HEK293 (cell line): ENCODE measurements around the gene DNAJC12.
A peak's percentile ranks its signal among the peaks of the same experiment; 100 is the strongest.

Experiments used
- CTCF ChIA-PET: fragments of 350-600 bp; formaldehyde crosslinking; extraction: SDS; loops from one replicate; lab custom pipeline; 2021; ENCODE audit warnings: antibody characterized with exemption; lab: Yijun Ruan, JAX
- POLR2A ChIA-PET: fragments of 300-600 bp; formaldehyde crosslinking; extraction: SDS; loops from one replicate; lab custom pipeline; 2020; ENCODE audit warnings: antibody characterized with exemption, inconsistent platforms; lab: Yijun Ruan, JAX
- H3K27ac ChIP-seq: fragments of 200-500 bp; sonication (Bioruptor generic); 2 replicates; pipeline ENCODE4 v1.5.1; 2014; ENCODE audit warnings: low read depth, low read length, control low read depth, inconsistent platforms; ENCODE audit errors: extremely low read depth
- H3K36me3 ChIP-seq, 2 experiments: fragments of 200-500 bp in 1 of 2; sonication (Bioruptor generic) in 1 of 2; 1 replicate in 1 of 2; 2 replicates in 1 of 2; pipeline ENCODE4 v1.5.1; 2014 to 2017; ENCODE audit warnings: inconsistent platforms in 2 of 2, low read length in 2 of 2; ENCODE audit not compliant: control insufficient read depth in 2 of 2, insufficient read depth in 1 of 2
- H3K4me1 ChIP-seq: fragments of 200-500 bp; sonication (Bioruptor generic); 2 replicates; pipeline ENCODE4 v1.5.1; 2014; ENCODE audit warnings: mild to moderate bottlenecking, low read length, inconsistent platforms; ENCODE audit not compliant: control insufficient read depth, insufficient read depth
- H3K4me3 ChIP-seq: 2 replicates; pipeline ENCODE4 v1.5.1; 2011; ENCODE audit warnings: low read depth, mild to moderate bottlenecking, control low read depth, low read length, moderate library complexity
- H3K9me3 ChIP-seq: fragments of 200-500 bp; sonication (Bioruptor generic); 2 replicates; pipeline ENCODE4 v1.5.1; 2014; ENCODE audit warnings: low read depth, low read length, inconsistent platforms; ENCODE audit not compliant: control insufficient read depth, insufficient read depth
- BCL6B ChIP-seq: fragments of 450-650 bp; formaldehyde crosslinking; IDR thresholded peaks from 2 replicates; pipeline ENCODE4 v1.5.1; 2017; ENCODE audit warnings: missing biosample characterization, missing genetic modification characterization
- CTCF ChIP-seq: fragments of 450-650 bp; formaldehyde crosslinking; IDR thresholded peaks from 2 replicates; pipeline ENCODE4 v1.5.1; 2016; ENCODE audit warnings: missing biosample characterization, missing genetic modification characterization
- KLF7 ChIP-seq: fragments of 450-650 bp; formaldehyde crosslinking; IDR thresholded peaks from 2 replicates; pipeline ENCODE4 v1.5.1; 2016; ENCODE audit warnings: missing biosample characterization, missing genetic modification characterization, borderline replicate concordance
- PBX3 ChIP-seq: sonication (generic); formaldehyde crosslinking; IDR thresholded peaks from 2 replicates; pipeline ENCODE4 v1.8.1; 2022; ENCODE audit warnings: mild to moderate bottlenecking, moderate library complexity, missing genetic modification reagents
- SCRT1 ChIP-seq: fragments of 450-650 bp; formaldehyde crosslinking; IDR thresholded peaks from 2 replicates; pipeline ENCODE4 v1.5.1; 2016; ENCODE audit warnings: missing biosample characterization, missing genetic modification characterization, borderline replicate concordance
- SP3 ChIP-seq: fragments of 450-650 bp; formaldehyde crosslinking; IDR thresholded peaks from 2 replicates; pipeline ENCODE4 v1.5.1; 2016; ENCODE audit warnings: missing biosample characterization, missing genetic modification characterization
- SP7 ChIP-seq: fragments of 450-650 bp; formaldehyde crosslinking; IDR thresholded peaks from 2 replicates; pipeline ENCODE4 v1.5.1; 2016; ENCODE audit warnings: missing biosample characterization, missing genetic modification characterization
- TSHZ1 ChIP-seq: fragments of 450-650 bp; formaldehyde crosslinking; IDR thresholded peaks from 2 replicates; pipeline ENCODE4 v1.5.1; 2016; ENCODE audit warnings: missing biosample characterization, missing genetic modification characterization, borderline replicate concordance
- ZBTB17 ChIP-seq: fragments of 450-650 bp; formaldehyde crosslinking; IDR thresholded peaks from 2 replicates; pipeline ENCODE4 v1.5.1; 2016; ENCODE audit warnings: missing biosample characterization, missing genetic modification characterization
- ZEB2 ChIP-seq: fragments of 450-650 bp; formaldehyde crosslinking; IDR thresholded peaks from 2 replicates; pipeline ENCODE4 v1.5.1; 2016; ENCODE audit warnings: missing biosample characterization, missing genetic modification characterization
- ZFP37 ChIP-seq: fragments of 450-650 bp; formaldehyde crosslinking; IDR thresholded peaks from 2 replicates; pipeline ENCODE4 v1.5.1; 2016; ENCODE audit warnings: missing biosample characterization, missing genetic modification characterization
- ZNF18 ChIP-seq: fragments of 450-650 bp; formaldehyde crosslinking; IDR thresholded peaks from 2 replicates; pipeline ENCODE4 v1.5.1; 2016; ENCODE audit warnings: missing biosample characterization, missing genetic modification characterization
- ZNF292 ChIP-seq: fragments of 450-650 bp; formaldehyde crosslinking; IDR thresholded peaks from 2 replicates; pipeline ENCODE4 v1.5.1; 2016; ENCODE audit warnings: low read depth, missing biosample characterization, missing genetic modification characterization, borderline replicate concordance
- ZNF350 ChIP-seq: fragments of 450-650 bp; formaldehyde crosslinking; IDR thresholded peaks from 2 replicates; pipeline ENCODE4 v1.5.0; 2017; ENCODE audit warnings: missing biosample characterization, mild to moderate bottlenecking, missing genetic modification characterization
- ZNF354C ChIP-seq: fragments of 450-650 bp; formaldehyde crosslinking; IDR thresholded peaks from 2 replicates; pipeline ENCODE4 v1.5.1; 2016; ENCODE audit warnings: missing biosample characterization, missing genetic modification characterization, low read depth, borderline replicate concordance
- ZNF513 ChIP-seq: fragments of 450-650 bp; IDR thresholded peaks from 2 replicates; pipeline ENCODE4 v1.5.1; 2018; ENCODE audit warnings: missing biosample characterization, missing genetic modification characterization
- ZNF549 ChIP-seq: fragments of 450-650 bp; IDR thresholded peaks from 2 replicates; pipeline ENCODE4 v1.5.1; 2018; ENCODE audit warnings: missing biosample characterization, missing genetic modification characterization, mild to moderate bottlenecking, inconsistent platforms, moderate library complexity
- ZNF791 ChIP-seq: fragments of 450-650 bp; formaldehyde crosslinking; IDR thresholded peaks from 2 replicates; pipeline ENCODE4 v1.5.1; 2016; ENCODE audit warnings: missing biosample characterization, missing genetic modification characterization
- ZSCAN30 ChIP-seq: fragments of 450-650 bp; IDR thresholded peaks from 2 replicates; pipeline ENCODE4 v1.5.1; 2018; ENCODE audit warnings: missing biosample characterization, mild to moderate bottlenecking, missing genetic modification characterization, moderate library complexity

The DNAJC12 gene

GRCh38 chr10:67789769-67790168 is 48.2 kb downstream of the DNAJC12 start:
- POLR2A ChIA-PET: no interaction called here
- no peaks in the 10 kb centered on the region for H3K4me1 ChIP-seq
- H3K27ac ChIP-seq: no peak overlapping the region
- CTCF ChIA-PET: interaction anchor here (0.7 to 1.5 kb wide), 5 partner anchors 9 to 66 kb away, joined by 3 to 5 read pairs (median 3); no protein-coding TSS in a partner anchor
- TF ChIP-seq SCRT1 (no peak), ZNF18 (tag by site-specific recombination) (no peak), BCL6B (tag by site-specific recombination) (no peak)
- H3K9me3 ChIP-seq: no peaks in the 10 kb centered on the region
- no peak overlapping the region for H3K4me3 ChIP-seq
- H3K36me3 ChIP-seq: no peaks in the 10 kb centered on the region

- no peak overlapping the region for H3K4me3 ChIP-seq
- no peaks in the 10 kb centered on the region for H3K4me1 ChIP-seq
- POLR2A ChIA-PET: interaction anchor here (0.6 kb wide), 2 partner anchors 15 to 25 kb away, joined by 3 to 6 read pairs; no protein-coding TSS in a partner anchor
- H3K9me3 ChIP-seq: no peaks in the 10 kb centered on the region
- H3K36me3 ChIP-seq: no peaks in the 10 kb centered on the region
- no peak overlapping the region for H3K27ac ChIP-seq
- CTCF ChIA-PET: interaction anchor here (0.5 to 2.6 kb wide), 30 partner anchors 10 to 541 kb away, joined by 3 to 38 read pairs (median 4); partner anchors contain the start of gene DNAJC12
- TF ChIP-seq ZNF354C: no peak
- 0 out of 2 replicates have a peak, but pooled peaks have one; percentile 59 for TF ChIP-seq ZFP37
- TF ChIP-seq PBX3 (CRISPR knock-in tag): no peak
- no peak for TF ChIP-seq ZNF292 (tag by site-specific recombination)
- TF ChIP-seq KLF7 (tag by site-specific recombination): 0 out of 2 replicates have a peak, but pooled peaks have one; percentile 32
- no peak for TF ChIP-seq ZNF549 (tag by site-specific recombination)
- 0 out of 2 replicates have a peak, but pooled peaks have one; percentile 16 for TF ChIP-seq ZSCAN30 (tag by site-specific recombination)
- no peak for TF ChIP-seq ZNF350 (tag by site-specific recombination)
- TF ChIP-seq SP7 (tag by site-specific recombination): peak; percentile 23; the same call in 1 of the 2 replicates
- peak; percentile 51; the same call in 1 of the 2 replicates for TF ChIP-seq ZEB2 (tag by site-specific recombination)
- peak; percentile 48; the same call in 1 of the 2 replicates for TF ChIP-seq ZBTB17 (tag by site-specific recombination)
- TF ChIP-seq CTCF (tag by site-specific recombination): peak; percentile 70; the same call in 1 of the 2 replicates
- TF ChIP-seq ZNF791 (tag by site-specific recombination): no peak
- TF ChIP-seq SP3: peak; percentile 36; the same call in 1 of the 2 replicates
- TF ChIP-seq ZNF513: no peak
- TF ChIP-seq TSHZ1 (tag by site-specific recombination): no peak
Observed at GRCh38 chr10:67788028-67788886, 49.7 kb downstream of the DNAJC12 start.
